ENCODE results near the gene PLA2G2F. TPM values are rescaled to one million over a fixed set of nuclear protein-coding genes. Genes with fewer than 3 reads are reported as not detected.

PLA2G2F gene
- total and polyA plus RNA-seq, 2 of the 8 experiments (the other 6 are each of a cell fraction or from before 2014, with no cell fraction given): not detected

- no peak overlapping the region for H4K5ac ChIP-seq (ENCODE audit: insufficient read length, low read depth, low read length)
- H4K91ac ChIP-seq (replicated peaks; ENCODE audit: insufficient read length, low read length): no peak overlapping the region
- CTCF ChIA-PET (ENCODE audit: partially characterized antibody): no interaction called here
- FAIRE-seq: no peak
- no peaks in the 10 kb centered on the region for H3K36me3 ChIP-seq (ENCODE audit: control insufficient read depth in 2 of 4, insufficient read depth in 4 of 4, low read length in 3 of 4)
- no peak overlapping the region for H3K4me3 ChIP-seq (ENCODE audit: extremely low read depth in 1 of 4, insufficient read depth in 2 of 4, low read depth in 3 of 4, low read length in 4 of 4)
- H3K4me2 ChIP-seq (ENCODE audit: insufficient read depth in 1 of 2, low read depth in 2 of 2, low read length in 2 of 2): no peak overlapping the region
- H3K56ac ChIP-seq (replicated peaks; ENCODE audit: insufficient read length, low read depth, low read length): no peak overlapping the region
- H3K27me3 ChIP-seq (replicated peaks in 1 of 4; ENCODE audit: control insufficient read depth in 3 of 4, extremely low read depth in 1 of 4, insufficient read depth in 3 of 4, low read length in 3 of 4): no peaks in the 10 kb centered on the region
- no peaks in the 10 kb centered on the region for H4K20me1 ChIP-seq (replicated peaks in 1 of 2; ENCODE audit: control insufficient read depth in 1 of 2, insufficient read depth in 2 of 2, low read length in 2 of 2)
- WGBS, 2 experiments (ENCODE audit: extremely low coverage in 1 of 2, insufficient coverage in 1 of 2, insufficient read length in 1 of 2, insufficient replicate concordance in 2 of 2, low coverage in 1 of 2, low lambda C conversion rate in 2 of 2, missing lambda C conversion rate in 1 of 2): 76% methylated on average over 6 of the region's 6 CpGs; no CpG with 5 or more reads in 1 of the 2 experiments
- H3K27ac ChIP-seq (ENCODE audit: low read depth, low read length): no peak overlapping the region
- H3K23ac ChIP-seq (ENCODE audit: insufficient read length): no peak overlapping the region
- H2BK12ac ChIP-seq (ENCODE audit: low read depth, low read length): no peak overlapping the region
- no peak overlapping the region for H2AK5ac ChIP-seq (ENCODE audit: low read depth, low read length)
- no peaks in the 10 kb centered on the region for H3K79me1 ChIP-seq (ENCODE audit: low read depth, low read length)
- H3K9ac ChIP-seq (replicated peaks in 1 of 4; ENCODE audit: extremely low read depth in 1 of 4, low read depth in 3 of 4, low read length in 3 of 4): no peak overlapping the region
- DNase-seq (ENCODE audit: low read depth in 1 of 2, low spot score in 2 of 2): no peak
- no peak overlapping the region for H2BK15ac ChIP-seq (ENCODE audit: low read length)
- H2BK20ac ChIP-seq (ENCODE audit: low read length): no peak overlapping the region
- H2AFZ ChIP-seq (ENCODE audit: low read length): no peak overlapping the region
- H2BK120ac ChIP-seq (replicated peaks; ENCODE audit: low read depth, low read length): no peak overlapping the region
- H3K18ac ChIP-seq (ENCODE audit: extremely low read depth, low read length): no peak overlapping the region
- TF ChIP-seq TCF12 (IDR thresholded peaks at IDR 0.05; ENCODE audit: low read depth, low read length): no peak
- no peak for TF ChIP-seq SIX5 (IDR thresholded peaks at IDR 0.05; ENCODE audit: low read depth, low read length)
- no peak for TF ChIP-seq NRF1 (IDR thresholded peaks at IDR 0.05; ENCODE audit: low read depth, low read length)
- no peak for TF ChIP-seq SIN3A (conservative IDR thresholded peaks at IDR 0.05 in 1 of 2, IDR thresholded peaks at IDR 0.05 in 1 of 2; ENCODE audit: low read depth in 1 of 2, low read length in 2 of 2)
- no peak for TF ChIP-seq USF2 (IDR thresholded peaks at IDR 0.05; ENCODE audit: low read length)
- TF ChIP-seq MAX (IDR thresholded peaks at IDR 0.05): no peak
- TF ChIP-seq MAFK (IDR thresholded peaks at IDR 0.05; ENCODE audit: low read depth, low read length): no peak
- TF ChIP-seq NANOG (IDR thresholded peaks at IDR 0.05; ENCODE audit: insufficient read depth, low read depth, low read length, poor library complexity, severe bottlenecking): no peak
- no peak for TF ChIP-seq TBP (IDR thresholded peaks at IDR 0.05; ENCODE audit: low read depth, low read length)
- TF ChIP-seq EGR1 (IDR thresholded peaks at IDR 0.05; ENCODE audit: borderline replicate concordance, low read depth, low read length): no peak
- TF ChIP-seq CEBPB (IDR thresholded peaks at IDR 0.05; ENCODE audit: low read depth, low read length): no peak
- no peak for TF ChIP-seq JUND (IDR thresholded peaks at IDR 0.05; ENCODE audit: low read length)
- POLR2A ChIA-PET (ENCODE audit: partially characterized antibody): no interaction called here
- no peak overlapping the region for H4K8ac ChIP-seq (ENCODE audit: extremely low read depth, insufficient read depth, low read length)
- no peaks in the 10 kb centered on the region for H3K4me1 ChIP-seq (replicated peaks in 1 of 4; ENCODE audit: control insufficient read depth in 3 of 4, insufficient read depth in 4 of 4, low read length in 3 of 4)
- H2BK5ac ChIP-seq (ENCODE audit: low read depth, low read length): no peak overlapping the region
- peaks cover 3% of the 10 kb centered on the region; the same call in 1 of the 2 replicates for H3K23me2 ChIP-seq (ENCODE audit: low read depth, low read length)
- no peaks in the 10 kb centered on the region; a peak in 1 of 4 replicates for H3K9me3 ChIP-seq (ENCODE audit: insufficient read depth in 2 of 2, low read depth in 1 of 2, low read length in 1 of 2)
- H3K79me2 ChIP-seq (ENCODE audit: control insufficient read depth in 1 of 2, insufficient read depth in 2 of 2, low read length in 2 of 2): no peaks in the 10 kb centered on the region
- no peak overlapping the region for H3K14ac ChIP-seq (ENCODE audit: insufficient read length)
- no peak overlapping the region for H3K4ac ChIP-seq (replicated peaks; ENCODE audit: insufficient read length, low read depth, low read length)
Measured at GRCh38 chr1:20138346-20138745, 777 bp upstream of the PLA2G2F start.
